Heart left ventricle (tissue), 16 donors: ENCODE data around the gene CPXM2. TPM values are rescaled to one million over a fixed set of nuclear protein-coding genes. Genes with fewer than 3 reads are reported as not detected.
A peak's percentile ranks its signal among the peaks of the same experiment; 100 is the strongest.

Source experiments
- ATAC-seq, 4 donors: fragments of 200-7000 bp; cut with Tn5 transposase; one replicate each; pipeline ENCODE4 v1.9.1; 2020 to 2022; ENCODE audit warnings: moderate library complexity in 4 of 4, mild to moderate bottlenecking in 3 of 4, moderate number of reproducible peaks in 1 of 4
- DNase-seq, 5 donors: peaks; one replicate each; pipeline ENCODE4 v3.0.0-alpha.2; 2020
- H3K27ac ChIP-seq, 12 donors: fragments of 200-600 bp; sonication (generic) in 4 of 12; one replicate each; pipeline versions ENCODE4 v1.5.0 to v1.8.0; 2016 to 2022; ENCODE audit warnings: mild to moderate bottlenecking in 2 of 12
- H3K27me3 ChIP-seq, 9 donors: fragments of 200-600 bp; sonication (generic) in 2 of 9; one replicate each; pipeline versions ENCODE4 v1.5.1 to v1.8.0; 2016 to 2022; ENCODE audit warnings: mild to moderate bottlenecking in 3 of 9
- H3K36me3 ChIP-seq, 9 donors: fragments of 200-600 bp; sonication (generic) in 2 of 9; one replicate each; pipeline versions ENCODE4 v1.5.0 to v1.8.0; 2018 to 2022; ENCODE audit warnings: mild to moderate bottlenecking in 2 of 9
- H3K4me1 ChIP-seq, 12 donors: fragments of 200-600 bp; sonication (generic) in 4 of 12; one replicate each; pipeline versions ENCODE4 v1.5.0 to v1.8.0; 2016 to 2022; ENCODE audit warnings: mild to moderate bottlenecking in 3 of 12
- H3K4me3 ChIP-seq, 12 donors: fragments of 200-600 bp; sonication (generic) in 4 of 12; one replicate each; pipeline versions ENCODE4 v1.5.0 to v1.8.0; 2017 to 2022; ENCODE audit warnings: mild to moderate bottlenecking in 9 of 12, moderate library complexity in 4 of 12
- H3K9me3 ChIP-seq, 12 donors: fragments of 200-600 bp; sonication (generic) in 4 of 12; one replicate each; pipeline versions ENCODE4 v1.5.0 to v1.8.0; 2016 to 2022; ENCODE audit warnings: mild to moderate bottlenecking in 1 of 12
- CTCF ChIP-seq, 12 donors: fragments of 200-600 bp; sonication (generic) in 4 of 12; IDR thresholded peaks; one replicate each; pipeline versions ENCODE4 v1.5.0 to v1.8.0; 2018 to 2022; ENCODE audit warnings: antibody characterized with exemption in 12 of 12, mild to moderate bottlenecking in 5 of 12
- POLR2A ChIP-seq, 2 donors: fragments of 450-650 bp; IDR thresholded peaks; one replicate each; pipeline ENCODE4 v1.6.1; 2017; ENCODE audit warnings: antibody characterized with exemption in 2 of 2, mild to moderate bottlenecking in 2 of 2, moderate library complexity in 2 of 2
- WGBS, 4 donors: extraction: QIAGEN DNeasy Blood & Tissue Kit in 2 of 4; methylation state at CpG; one replicate each; pipeline versions ENCODE4 v1.1.5 to v1.1.7; 2013 to 2018; 5-methylcytosine and 5-hydroxymethylcytosine counted together
- intact Hi-C, 10 donors: fragments of 100-400 bp; cut with DNase I; formaldehyde crosslinking; loops; one replicate each; pipeline versions ENCODE4 v1.11.1 to v1.14.2; 2022
- polyA plus RNA-seq, 2 donors: library from polyadenylated mRNA; stranded (reverse); fragments of 200-250 nt; gene quantifications; one replicate each; pipeline ENCODE4 v1.2.3, GENCODE V29; 2013
- total RNA-seq, 9 donors: library from RNA; depleted of rRNA in 2 of 9; stranded (reverse); fragments of >200 nt in 2 of 9; fragmentation: NEBNext Ultra II Directional in 3 of 9; extraction: Animal tissue kit (Norgen Biotek cat#: 25700) in 3 of 9; gene quantifications; one replicate each; pipeline versions ENCODE4 v1.1.0 to v1.2.4, GENCODE V29; 2016 to 2023
- donor health status: ischemic (EF 13 %, LVEDD 7.1; RV severe dilation, severe dysfunction).
- donor health status: healthy with polysubstance abuse.
- donor health status: DM: no; HTN: yes; CAD: no.
- donor health status: DM: no; HTN: no; CAD: no.
- donor health status: ischemic (EF 25% LVEDD 6.9; RV normal size, moderate dysfunction).
- donor health status: ischemic (EF 25% LVEDD 5.7; RV mildly dilated, moderate dysfunction).
- donor health status: healthy.
- donor health status: DM: yes; HTN: yes; CAD: no.
- donor health status: ischemic (EF 35%, LVEDD 5.7; RV mildly dilated, moderate dysfunction).
- donor health status: nonischemic (EF 11% LVEDD 7.7; RV severe dilation, severe dysfunction).
- donor health status: DM: yes; HTN: yes; CAD: no.
- donor health status: PGD.
- donor health status: ischemic (EF 29% LVEDD 5.4; RV normal size, mild dysfunction).
- donor health status: nonischemic (EF 23%, LVEDD 6.1; RV moderate dilation, normal function).

CPXM2 gene
- total and polyA plus RNA-seq, 11 donors, result 1.1 to 23.2 (median 4.2) TPM

- TF ChIP-seq POLR2A (IDR thresholded peaks at IDR 0.05) (no peak), CTCF (IDR thresholded peaks at IDR 0.05) (no peak)
- Histone ChIP-seq H3K4me3 (no peak overlapping the region), H3K27me3 (peaks cover 0 to 4% (median 0%) of the 10 kb centered on the region in 9 donors), H3K27ac (no peak overlapping the region), H3K4me1 (no peaks in the 10 kb centered on the region), H3K36me3 (peaks cover 0 to 3% (median 0%) of the 10 kb centered on the region in 9 donors), H3K9me3 (peaks cover 0 to 4% (median 0%) of the 10 kb centered on the region in 12 donors)
- WGBS, 4 donors, result 87 to 94% (median 93%) methylated on average over 9 of the region's 9 CpGs
- intact Hi-C loops, result no loop called here
- DNase-seq, result no peak
- ATAC-seq, result no peak
These were observed 140.7 kb downstream of the CPXM2 start for GRCh38 chr10:123750901-123751300.

- Histone ChIP-seq H3K27me3 (peaks cover 0 to 4% (median 0%) of the 10 kb centered on the region in 9 donors), H3K4me1 (peaks cover 0 to 8% (median 0%) of the 10 kb centered on the region in 12 donors), H3K36me3 (no peaks in the 10 kb centered on the region), H3K27ac (no peak overlapping the region), H3K9me3 (peaks cover 0 to 4% (median 0%) of the 10 kb centered on the region in 12 donors), H3K4me3 (no peak overlapping the region)
- intact Hi-C loops, result no loop called here
- no peak for TF ChIP-seq CTCF (IDR thresholded peaks at IDR 0.05)
- ATAC-seq (no peak), DNase-seq (no peak)
- 82 to 87% (median 83%) methylated on average over 15 of the region's 15 CpGs for WGBS, 4 donors
These were observed 142.9 kb downstream of the CPXM2 start for GRCh38 chr10:123748711-123749110.

- TF ChIP-seq POLR2A (IDR thresholded peaks at IDR 0.05) (no peak), CTCF (IDR thresholded peaks at IDR 0.05) (no peak)
- intact Hi-C loops, result no loop called here
- DNase-seq (no peak), ATAC-seq (no peak)
- peaks cover 0 to 4% (median 0%) of the 10 kb centered on the region in 12 donors for H3K9me3 ChIP-seq
- H3K27ac ChIP-seq, result no peak overlapping the region
- no peaks in the 10 kb centered on the region for H3K36me3 ChIP-seq
- H3K27me3 ChIP-seq, result peaks cover 0 to 4% (median 0%) of the 10 kb centered on the region in 9 donors
- H3K4me3 ChIP-seq, result no peak overlapping the region
- peaks cover 0 to 8% (median 0%) of the 10 kb centered on the region in 12 donors for H3K4me1 ChIP-seq
- 68 to 95% (median 85%) methylated on average over 3 of the region's 3 CpGs for WGBS, 4 donors
These were observed 144.2 kb downstream of the CPXM2 start for GRCh38 chr10:123747426-123747825.

GRCh38 chr10:123746942-123747341, 144.7 kb downstream of the CPXM2 start:
- intact Hi-C loops, result no loop called here
- TF ChIP-seq POLR2A (IDR thresholded peaks at IDR 0.05), result no peak
- no peak for TF ChIP-seq CTCF (IDR thresholded peaks at IDR 0.05)
- Histone ChIP-seq H3K9me3 (peaks cover 0 to 4% (median 0%) of the 10 kb centered on the region in 12 donors), H3K4me1 (peaks cover 0 to 8% (median 0%) of the 10 kb centered on the region in 12 donors), H3K27me3 (peaks cover 0 to 4% (median 0%) of the 10 kb centered on the region in 9 donors), H3K27ac (peak overlapping the region in 1 of 12 donors; percentile 11), H3K4me3 (no peak overlapping the region), H3K36me3 (no peaks in the 10 kb centered on the region)
- WGBS, 4 donors, result 65 to 74% (median 70%) methylated on average over 8 of the region's 8 CpGs
- ATAC-seq (no peak), DNase-seq (no peak)
